Measurements from ENCODE around the gene MTMR4.
"Not testable (repeated sequence)": the region's sequence is repeated elsewhere in the genome, so short reads cannot be mapped to it uniquely, and the experiment has no call there.

The MTMR4 gene

GRCh38 chr17:58513965-58514769 lies at the start of gene MTMR4:
MTMR4 (minus strand) TSS chr17:58514638; CDS start chr17:58514407, 231 bp downstream.
- peak; percentile 73 for DNase-seq

DNA sequence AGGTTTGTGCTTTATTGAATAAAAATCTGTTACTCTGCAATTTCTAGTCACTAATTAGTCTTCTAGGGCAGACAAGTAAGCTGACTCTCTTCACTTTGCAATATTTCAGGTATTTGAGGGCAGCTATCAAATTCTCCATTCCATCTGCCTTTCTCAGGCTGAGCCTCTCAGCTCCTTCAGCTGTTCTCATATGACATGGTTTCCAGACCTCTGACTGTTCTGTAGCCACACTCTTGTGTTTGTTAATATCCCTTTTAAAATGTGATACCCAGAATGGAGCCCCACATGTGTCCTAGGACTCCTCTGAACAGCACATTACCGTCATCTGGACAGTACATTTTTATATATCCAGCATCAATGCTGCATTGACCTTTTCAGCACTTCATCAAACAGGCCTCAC lies 46.1 kb upstream of the MTMR4 start:
- no peak for DNase-seq

GRCh38 chr17:58557981-58558380 lies 43.5 kb upstream of the MTMR4 start:
- no peak for DNase-seq

DNA sequence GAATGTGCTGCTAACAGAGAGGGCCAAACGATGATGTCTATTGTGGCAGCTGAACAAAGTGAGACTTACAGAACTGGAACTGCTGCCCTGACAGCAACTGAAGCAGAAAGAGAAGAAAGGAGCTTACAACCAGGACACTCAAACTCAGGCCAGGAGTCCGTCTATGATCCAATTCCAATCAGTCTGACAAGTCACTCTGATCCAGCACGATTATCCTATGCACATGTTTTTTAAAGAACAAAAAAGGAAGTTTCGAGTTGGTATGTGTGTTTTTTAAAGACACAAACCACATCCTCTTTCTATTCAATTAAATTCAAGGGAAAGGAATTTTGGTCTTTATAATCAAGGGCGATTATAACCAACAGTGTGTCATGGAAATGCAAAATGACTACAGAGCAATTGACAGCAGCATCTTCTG lies 42.4 kb upstream of the MTMR4 start:
- DNase-seq: no peak

DNA sequence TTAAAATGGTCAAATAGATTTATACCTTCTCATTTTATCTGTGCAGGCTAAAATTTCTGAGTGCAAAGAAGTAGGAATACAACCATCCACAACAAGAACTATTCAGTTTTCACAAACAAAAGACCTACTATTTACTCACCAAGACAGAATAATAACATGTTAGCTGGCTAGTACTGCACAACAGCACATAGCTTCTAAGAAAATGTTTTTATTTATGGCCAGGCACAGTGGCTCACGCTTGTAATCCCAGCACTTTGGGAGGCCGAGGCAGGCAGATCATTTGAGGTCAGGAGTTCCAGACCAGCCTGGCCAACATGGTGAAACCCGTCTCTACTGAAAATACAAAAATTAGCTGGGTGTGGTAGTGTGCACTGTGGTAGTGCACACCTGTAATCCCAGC lies 40.7 kb upstream of the MTMR4 start:
- DNase-seq: not testable (repeated sequence)

GRCh38 chr17:58541249-58541648 lies 26.8 kb upstream of the MTMR4 start:
- DNase-seq: no peak

DNA sequence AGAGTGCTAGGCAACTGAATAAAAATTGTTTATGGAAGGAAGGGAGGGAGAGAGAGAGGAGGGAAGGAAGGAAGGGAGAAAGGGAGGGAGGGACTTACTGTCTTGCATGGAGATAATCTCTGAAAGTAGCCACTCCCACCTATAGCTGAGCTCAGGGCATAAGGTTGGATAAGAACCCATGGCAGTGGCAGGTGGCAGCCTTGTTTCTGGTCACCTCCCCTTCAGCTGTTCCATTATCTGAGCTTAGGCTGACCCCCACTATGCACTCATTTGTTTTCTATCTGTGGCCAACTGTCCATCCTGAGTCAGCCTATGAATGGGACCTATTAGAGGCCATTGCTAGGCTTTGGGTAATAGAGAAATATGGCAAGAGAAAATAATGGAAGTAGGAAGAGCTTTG lies 25.3 kb upstream of the MTMR4 start:
- DNase-seq: no peak

DNA sequence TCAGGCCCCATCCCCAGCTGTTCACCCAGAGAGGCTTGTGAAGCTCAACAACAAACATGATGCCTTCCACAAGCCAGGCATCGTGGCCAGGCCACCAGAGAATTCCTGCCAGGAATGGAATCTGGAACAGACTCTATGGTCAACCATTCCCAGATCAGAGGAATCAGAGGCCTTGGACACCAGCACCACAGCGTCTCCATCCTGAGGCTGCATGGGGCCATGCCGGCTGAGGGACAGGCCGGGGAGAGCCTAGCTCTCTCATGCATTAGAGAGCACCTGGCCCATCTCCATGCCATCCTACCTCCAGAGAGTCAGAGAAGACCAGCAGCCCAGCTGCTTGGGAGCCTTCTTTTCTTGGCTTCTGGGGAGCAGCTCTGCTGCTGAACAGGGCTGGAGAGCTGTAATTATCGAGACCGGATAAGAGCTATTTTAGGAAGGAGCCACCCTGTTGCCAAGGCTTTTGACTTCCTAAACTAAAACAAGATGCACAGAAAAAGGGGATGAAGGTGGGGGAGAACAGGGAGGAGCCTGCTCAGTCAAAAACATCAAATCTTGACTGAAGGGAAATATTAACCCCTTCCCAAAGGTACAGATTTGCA lies 24.5 kb upstream of the MTMR4 start:
- no peak for DNase-seq

GRCh38 chr17:58537266-58537665 lies 22.8 kb upstream of the MTMR4 start:
- DNase-seq: no peak

DNA sequence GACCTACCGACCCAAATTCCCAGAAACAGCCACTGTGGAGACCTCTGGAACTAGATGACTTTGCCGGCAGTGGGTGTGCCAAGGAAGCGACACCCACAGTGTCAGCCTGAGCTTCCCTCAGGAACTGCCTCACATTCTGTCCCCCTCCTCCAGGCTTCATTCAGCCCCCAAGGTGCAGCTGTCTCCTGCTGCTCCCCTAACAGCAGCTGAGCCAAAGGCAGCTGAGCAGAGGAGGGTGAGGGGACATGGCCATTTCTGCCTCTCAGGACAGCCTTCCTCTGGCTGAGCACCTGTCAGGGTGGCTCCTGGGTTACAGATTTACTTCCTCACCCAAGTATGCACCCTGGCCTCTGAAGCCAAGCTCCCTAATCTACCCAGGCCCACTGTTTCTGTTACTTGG lies 22.1 kb upstream of the MTMR4 start:
- DNase-seq: no peak

DNA sequence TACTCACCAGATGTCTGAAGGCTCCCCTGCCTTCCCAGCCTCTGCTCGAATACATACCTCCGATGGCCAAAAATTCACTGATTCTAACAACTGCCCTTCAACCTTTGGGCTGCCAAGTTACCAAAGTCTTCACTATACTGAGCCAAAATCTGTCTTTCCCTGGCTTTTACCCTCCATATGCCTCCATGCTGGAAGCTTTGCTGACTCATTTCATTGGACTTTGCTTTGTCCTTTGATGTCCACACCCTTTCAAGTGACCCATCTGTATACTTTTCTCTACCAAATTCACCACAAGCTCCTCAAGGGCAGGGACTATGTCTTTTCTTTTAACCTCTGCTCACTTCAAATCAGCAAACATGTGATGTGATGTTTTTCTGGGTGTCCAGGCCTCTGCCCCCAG lies 21.0 kb upstream of the MTMR4 start:
- no peak for DNase-seq

- peak; percentile 32 for DNase-seq
Observed at GRCh38 chr17:58534901-58535421, 20.5 kb upstream of the MTMR4 start.

DNA sequence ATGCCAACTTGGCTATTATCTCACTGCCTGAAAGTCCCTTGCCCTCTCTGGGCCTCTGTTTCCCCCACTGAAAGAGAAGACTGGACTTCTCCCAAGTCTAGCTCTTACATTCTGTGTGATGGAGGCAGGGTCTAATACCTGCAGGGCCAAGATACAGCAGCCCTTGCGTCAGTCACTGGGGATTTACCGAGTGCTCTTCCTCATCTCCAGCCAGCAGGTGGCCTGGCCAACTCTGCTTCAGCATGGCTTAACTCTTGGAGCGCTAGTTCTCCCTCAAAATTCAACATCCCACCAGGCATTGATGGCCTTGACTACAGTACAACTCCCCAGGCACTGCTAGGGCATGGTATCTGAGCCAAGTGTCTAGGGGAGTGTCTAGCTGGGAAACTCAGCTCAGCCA lies 19.9 kb upstream of the MTMR4 start:
- no peak for DNase-seq

DNA sequence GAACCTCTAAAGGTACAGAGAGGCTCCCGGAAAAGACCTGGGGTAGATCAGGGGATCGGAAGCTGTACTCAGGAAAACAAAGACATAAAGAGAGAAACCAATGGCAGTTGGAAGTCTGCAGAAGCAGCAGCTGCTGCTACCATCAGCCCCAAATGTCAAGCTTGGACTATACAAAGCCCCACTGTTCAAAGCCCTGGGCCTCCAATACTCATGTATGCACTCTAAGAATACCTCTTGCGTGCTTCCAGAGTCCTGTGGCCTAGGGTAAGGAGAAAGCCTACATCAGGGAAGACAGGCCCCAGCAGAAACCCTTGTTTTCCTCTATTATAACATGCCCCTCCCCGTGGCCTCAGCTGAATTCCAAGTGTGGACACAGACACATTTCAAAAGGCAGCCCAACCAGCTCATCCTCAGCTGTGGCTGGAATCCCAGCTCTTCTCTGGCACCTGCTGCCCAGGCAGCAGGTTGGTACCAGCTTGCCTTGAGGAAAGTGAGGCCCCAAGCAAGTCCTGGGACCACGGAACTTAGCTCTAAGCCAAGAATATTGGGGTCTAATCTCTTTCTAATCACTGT lies 19.3 kb upstream of the MTMR4 start:
- DNase-seq: no peak

GRCh38 chr17:58532555-58532951 lies 18.1 kb upstream of the MTMR4 start:
- DNase-seq: no peak

GRCh38 chr17:58531661-58532554 lies 17.5 kb upstream of the MTMR4 start:
- peak; percentile 60 for DNase-seq

DNA sequence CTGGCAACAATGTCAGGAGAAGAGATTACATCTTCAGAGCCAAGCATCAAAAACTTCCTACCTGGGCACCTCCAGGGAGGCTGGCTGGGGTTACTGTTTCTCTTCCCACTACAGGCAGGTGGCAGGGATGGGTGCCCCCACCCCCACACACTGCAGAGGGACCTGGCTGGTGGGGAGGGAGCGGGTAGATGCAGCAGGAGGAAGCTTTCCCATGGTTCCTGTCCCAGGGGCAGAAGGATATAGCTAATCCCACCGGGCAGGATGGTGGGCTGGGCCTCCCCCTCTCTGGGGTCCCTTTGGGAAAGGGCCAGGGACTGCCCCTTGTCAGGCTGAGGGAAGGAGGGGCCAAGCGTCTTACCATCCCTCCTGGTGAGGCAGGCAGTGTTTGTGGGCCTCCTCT lies 16.7 kb upstream of the MTMR4 start:
- DNase-seq: no peak

DNA sequence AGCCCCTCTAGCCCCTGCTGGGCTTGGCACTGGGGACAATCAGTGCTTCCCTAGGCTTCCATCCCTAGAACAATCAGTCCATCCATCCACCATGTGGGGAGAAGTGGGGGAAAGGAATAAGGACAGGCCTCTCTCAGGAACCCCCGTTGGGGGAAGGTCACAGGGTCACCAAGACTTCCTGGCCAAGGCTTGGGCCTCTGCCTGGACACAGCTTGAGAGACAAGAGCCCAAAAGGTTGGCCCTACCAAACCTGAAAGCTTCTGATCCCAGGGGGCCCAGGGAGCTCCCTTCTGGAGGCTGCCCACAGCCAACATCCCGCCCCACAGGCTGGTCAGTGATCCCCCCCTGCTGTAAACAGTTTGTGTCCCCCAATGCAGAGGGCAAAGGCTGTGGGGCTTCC lies 16.2 kb upstream of the MTMR4 start:
- DNase-seq: no peak

DNA sequence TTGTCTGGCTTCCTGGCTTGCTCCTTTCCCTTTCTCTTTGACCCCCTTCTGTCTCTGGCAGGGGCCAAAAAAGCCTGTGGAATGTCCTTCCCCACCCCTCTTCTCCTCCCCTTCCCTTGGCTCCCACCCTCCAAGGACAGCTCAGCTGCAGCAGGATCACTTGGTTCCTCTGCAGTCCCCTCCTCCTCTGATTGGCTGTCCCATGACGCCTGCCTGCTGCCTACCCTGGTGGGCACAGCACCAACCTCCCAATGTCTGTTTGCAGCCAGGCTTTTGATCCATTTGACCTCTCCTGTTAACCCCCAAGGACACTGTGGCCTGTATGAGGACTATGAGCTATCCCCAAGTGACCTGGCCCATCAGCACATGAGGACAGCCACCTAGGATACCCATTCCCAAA lies 14.8 kb upstream of the MTMR4 start:
- DNase-seq: no peak

DNA sequence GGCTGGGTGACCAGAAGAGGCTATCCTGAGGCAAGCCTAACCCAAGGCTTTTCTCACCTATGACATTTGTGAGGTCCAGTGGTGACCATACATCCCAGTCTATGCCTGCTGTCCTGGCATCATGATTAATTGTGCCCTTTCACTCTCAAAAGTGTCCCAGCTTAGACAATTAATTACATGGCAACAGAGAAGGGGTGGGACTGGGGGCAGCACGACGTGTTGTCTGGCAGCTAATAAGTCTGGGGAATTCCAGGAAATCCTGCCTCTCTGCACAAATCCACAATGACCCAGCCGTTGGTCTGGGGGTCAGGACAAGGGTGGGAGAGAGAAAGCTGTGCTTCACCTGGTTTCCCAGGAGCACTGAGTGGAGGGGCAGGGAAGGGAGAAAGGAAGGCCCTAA lies 14.0 kb upstream of the MTMR4 start:
- DNase-seq: no peak

- DNase-seq: no peak
Observed at GRCh38 chr17:58527949-58528348, 13.5 kb upstream of the MTMR4 start.

DNA sequence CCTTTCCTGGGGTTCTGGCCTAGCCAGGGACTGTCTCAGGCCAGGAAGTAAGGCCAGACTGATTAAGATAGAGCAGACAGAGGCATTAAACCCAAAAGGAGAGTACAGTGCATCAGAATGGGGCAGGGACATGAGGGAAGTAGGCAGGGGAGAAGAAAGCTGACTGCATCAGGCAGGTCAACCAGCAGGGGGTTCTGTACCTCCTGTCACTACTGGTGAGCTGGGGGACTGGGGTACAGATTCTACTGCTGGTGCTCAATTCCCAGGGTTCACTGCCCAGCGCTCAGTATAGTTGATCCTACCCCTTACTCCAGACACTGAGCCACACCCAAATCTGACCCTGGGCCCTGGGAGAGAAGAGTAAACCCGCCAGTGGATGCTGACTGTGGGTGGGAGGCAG lies 12.9 kb upstream of the MTMR4 start:
- no peak for DNase-seq

DNA sequence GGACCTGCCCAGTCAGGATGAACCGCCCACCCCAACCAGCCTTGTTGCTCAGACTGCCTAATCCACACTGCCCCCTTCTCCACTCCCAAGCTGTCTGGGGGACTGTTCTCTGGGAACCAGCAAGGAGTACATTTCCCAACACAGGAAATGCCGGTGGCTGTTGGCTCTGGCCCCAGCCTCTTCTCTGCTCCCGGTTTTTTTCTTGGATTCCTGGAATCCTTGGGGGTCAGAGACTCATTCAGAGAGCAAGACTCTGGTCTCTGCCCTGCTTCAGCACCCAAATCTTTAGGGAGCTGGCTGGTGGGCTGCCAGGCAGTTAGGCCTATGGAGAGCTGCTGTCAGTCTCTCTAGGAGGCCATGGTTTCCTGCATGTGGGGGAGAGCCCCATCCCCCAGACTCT lies 10.8 kb upstream of the MTMR4 start:
- no peak for DNase-seq
